Stimulated activated CD4-positive, alpha-beta T cell treated with anti-CD3 and anti-CD28 coated beads, Interleukin-1b, Interleukin-23, amount 100 ng/mL, for 24 hours (primary cell): ENCODE results near the gene MAD2L1BP.

Source experiments
- DNase-seq, 4 experiments: peaks; one replicate each; pipeline ENCODE4 v3.0.0-alpha.2; 2020; ENCODE audit warnings: low read depth in 4 of 4, low spot score in 1 of 4

Gene MAD2L1BP

DNA sequence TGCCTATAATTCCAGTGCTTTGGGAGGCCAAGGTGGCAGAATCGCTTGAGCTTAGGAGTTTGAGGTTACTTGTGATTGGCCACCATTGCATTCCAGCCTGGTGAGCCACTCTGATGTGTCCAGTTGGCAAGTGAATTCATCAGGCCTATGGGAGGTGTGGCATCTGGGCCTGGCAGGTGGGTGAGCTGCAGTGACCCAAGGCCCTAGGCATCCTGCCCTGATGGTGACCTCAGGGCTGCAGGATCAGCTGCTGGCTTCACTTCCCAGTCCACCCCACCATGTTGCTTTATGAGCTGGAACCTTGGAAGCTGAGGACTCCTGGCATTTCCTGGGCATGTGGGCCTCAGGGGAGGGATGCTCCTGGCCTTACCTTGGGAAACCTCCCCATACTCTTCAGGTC, 29.7 kb downstream of the MAD2L1BP start:
- DNase-seq, result no peak

DNA sequence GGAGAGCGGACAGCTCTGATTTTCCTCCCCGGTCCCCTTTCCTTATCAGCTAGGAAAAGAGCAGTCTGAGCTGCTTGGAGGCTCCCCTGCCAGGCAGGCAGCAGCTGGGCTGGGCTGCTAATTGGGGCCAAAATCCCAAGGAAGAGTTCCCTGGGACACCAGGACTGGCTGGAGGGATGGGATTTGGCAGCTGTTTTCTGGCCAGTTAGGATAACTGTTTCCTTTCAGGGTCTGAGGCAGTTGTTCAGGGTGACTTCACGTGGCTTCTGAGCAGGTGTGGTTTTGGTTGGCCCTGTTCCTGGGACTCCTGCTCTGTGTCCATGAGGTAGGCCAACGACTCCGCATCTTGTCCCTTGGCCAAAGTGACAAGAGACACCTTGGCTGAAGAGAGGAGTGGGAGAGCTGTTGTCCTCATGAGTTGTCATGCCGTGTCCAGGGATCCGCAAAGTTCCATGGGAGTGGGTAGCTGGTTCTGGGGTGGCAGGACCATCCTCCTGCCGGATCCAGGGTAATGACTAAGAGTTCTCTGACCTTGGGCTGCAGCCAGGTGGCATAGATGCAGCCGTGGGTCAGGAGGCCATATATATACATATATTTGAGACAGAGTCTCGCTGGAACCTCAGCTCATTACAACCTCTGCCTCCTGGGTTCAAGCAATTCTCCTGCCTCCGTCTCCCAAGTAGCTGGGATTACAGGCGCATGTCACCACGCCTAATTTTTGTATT, 30.7 kb downstream of the MAD2L1BP start:
- DNase-seq, result no peak

DNA sequence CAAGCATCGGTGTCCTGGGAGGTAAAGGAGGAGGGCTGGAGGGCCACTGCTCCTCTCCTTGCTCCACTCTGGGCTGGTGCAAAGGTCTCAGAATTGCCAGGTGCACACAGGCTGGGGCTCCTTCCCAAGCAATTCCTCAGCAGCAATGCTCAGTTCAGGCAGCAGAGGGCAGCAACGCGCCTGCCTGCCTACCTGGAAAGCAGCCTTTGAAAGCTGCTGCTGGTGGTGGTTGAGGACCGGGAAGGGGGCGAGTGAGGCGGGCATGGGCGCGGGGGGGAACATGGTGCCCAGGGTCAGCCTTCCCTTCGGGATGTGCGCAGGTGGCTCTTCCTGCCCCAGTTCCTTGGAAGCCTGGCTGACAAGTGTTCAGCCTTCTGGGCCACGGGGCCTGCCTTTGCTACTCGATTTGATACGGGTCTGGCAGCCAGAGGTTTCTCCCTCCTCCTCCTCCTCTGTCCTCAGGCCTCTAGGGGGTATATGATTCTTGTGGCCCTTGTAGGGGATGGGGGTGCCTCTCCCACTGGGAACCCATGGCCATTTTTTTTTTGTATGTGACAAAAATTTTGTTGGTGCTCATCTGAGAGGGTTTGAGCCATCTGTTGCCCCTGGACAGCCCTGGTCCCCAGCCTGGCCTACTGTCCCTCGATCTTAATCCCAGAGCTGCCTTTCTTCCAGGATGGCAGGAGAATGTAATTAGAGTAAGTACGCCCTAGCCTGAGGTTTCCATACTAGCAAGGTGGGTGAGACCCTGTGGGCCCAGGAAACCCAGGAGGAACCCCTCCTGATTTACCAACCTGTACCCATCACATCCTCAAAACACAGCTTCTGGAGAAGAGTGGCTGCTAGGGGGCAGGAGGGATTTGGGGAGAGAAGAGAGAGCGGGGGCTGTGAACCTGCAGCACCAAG, 31.9 kb downstream of the MAD2L1BP start:
- DNase-seq, result peak; percentile 56 to 79 (median 66)

DNA sequence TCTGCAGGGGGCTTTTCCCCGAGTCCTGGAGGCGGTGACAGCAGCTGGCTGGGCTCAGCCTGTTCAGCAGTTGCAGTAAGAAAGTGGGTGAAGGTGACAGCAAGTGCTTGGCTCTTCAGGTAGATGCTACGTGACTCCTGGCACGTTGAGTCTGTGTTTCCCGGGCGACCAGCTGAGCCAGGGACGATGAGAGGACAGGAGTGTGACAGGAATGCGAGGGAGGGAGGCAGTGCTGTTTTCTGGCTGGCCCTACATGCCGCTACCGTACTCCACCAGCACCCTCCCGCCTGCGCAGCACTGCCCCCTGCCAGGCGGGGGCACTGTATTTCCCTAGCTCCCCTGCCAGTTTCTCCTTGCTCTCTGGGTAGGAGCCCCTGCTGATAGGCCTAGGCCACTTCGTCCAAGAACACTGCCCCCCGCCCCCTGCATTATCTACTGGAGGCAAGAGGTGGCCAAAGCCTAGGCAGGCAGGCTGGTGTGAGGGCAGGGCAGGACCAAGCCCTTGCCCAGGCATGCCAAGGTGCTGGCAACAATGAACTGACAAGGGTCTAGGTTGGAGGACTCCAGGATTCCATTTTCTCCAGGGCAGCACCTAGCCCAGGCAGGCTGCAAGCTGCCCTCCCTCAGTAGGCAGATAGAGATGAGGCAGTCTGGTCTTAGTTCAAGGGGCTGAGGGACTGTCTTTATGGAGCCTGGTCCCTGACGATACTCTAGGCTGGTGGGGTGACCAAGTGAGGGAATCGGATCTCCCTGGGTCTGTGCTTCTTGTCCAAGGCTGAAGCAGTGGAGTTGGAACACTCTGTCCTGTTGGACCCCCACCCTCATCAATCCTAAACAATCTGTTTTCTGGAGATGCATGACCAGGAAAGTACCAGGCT, 32.8 kb downstream of the MAD2L1BP start:
- DNase-seq, result peak in 2 of 4 experiments; percentile 20 to 51

DNA sequence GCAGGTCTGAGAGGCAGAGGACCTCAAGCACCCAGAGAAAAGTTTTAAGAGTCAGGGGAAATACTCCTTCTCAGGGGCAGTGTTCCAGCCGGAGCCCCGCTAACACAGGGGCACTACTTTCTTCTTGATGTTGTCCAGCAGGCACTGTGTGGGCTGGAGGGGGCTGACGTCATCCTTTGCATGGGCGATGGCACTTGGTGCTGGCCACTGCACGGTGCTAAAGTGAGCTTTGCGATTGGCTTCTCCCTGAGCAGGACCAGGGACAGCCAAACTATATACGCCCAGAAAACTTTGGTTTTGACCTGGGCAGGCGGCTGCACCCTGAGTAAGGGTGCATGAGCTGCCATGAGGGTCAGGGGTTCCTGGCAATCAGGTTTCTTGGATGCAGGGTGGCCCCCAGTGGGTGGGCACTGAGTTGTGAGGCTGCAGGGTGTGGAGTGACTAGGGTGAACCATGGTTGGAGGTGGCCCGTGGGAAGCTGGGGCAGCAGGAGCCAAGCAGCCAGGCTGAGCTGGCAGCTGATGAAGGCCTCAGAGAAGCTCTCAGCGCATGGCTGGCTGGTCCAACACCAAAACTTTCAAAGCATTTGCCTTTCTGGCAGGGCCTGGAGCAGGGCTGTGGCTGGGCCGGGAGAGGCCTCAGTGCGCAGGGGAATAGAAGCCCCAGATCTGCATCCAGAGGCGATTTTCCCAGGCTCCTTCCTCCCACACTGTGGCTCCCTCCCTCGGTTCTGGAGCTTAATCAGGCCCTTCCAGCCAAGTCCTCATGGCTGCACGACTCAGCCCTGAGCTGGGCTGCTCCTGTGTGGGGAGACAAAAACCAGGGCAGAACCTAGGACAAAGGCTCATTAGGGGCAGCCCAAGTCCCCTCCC, 33.6 kb downstream of the MAD2L1BP start:
- no peak for DNase-seq

DNA sequence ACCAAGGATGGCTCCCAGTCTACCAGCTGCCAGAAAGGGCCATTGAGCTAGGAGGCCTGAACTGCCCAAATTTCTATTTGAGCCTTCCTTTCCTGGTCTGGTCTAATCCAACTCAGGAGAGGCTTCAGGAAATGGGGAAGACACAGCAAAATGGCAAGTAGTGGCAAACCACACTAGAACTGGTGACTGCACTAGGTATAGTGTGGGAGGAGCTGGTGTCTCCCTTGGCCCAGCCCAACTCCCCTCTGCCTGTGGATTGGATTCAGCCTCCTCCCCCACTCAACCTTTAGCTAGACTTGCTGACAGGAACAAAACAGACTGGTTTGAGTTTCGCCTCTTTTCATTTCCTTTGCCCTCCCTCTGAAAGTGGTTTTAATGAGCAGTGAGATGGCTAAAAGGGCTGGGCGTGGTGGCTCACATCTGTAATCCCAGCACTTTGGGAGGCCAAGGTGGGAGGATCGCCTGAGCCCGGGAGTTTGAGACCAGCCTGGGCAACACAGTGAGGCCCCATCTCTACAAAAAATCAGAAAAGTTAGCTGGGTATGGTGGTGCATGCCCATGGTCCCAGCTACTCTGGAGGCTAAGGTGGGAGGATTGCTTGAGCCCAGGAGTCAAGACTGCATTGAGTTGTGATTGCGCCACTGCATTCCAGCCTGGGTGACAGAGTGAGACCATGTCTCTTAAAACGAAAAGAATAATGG, 34.4 kb downstream of the MAD2L1BP start:
- no peak for DNase-seq

DNA sequence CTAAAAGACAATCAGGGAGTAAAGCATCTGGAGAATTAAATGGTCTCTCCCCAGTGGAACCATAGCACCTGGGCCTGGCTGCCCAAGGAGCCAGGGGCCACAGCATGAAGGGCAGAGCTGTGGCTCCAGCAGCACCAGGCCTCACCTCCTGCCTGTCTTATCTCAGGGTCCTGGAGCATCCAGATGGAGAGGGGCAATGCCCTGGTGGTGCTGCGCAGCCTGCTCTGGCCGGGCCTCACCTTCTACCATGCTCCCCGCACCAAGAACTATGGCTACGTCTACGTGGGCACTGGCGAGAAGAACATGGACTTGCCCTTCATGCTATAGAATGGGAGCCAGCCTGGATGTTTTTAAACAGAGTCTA, 35.0 kb downstream of the MAD2L1BP start:
- DNase-seq, result no peak

DNA sequence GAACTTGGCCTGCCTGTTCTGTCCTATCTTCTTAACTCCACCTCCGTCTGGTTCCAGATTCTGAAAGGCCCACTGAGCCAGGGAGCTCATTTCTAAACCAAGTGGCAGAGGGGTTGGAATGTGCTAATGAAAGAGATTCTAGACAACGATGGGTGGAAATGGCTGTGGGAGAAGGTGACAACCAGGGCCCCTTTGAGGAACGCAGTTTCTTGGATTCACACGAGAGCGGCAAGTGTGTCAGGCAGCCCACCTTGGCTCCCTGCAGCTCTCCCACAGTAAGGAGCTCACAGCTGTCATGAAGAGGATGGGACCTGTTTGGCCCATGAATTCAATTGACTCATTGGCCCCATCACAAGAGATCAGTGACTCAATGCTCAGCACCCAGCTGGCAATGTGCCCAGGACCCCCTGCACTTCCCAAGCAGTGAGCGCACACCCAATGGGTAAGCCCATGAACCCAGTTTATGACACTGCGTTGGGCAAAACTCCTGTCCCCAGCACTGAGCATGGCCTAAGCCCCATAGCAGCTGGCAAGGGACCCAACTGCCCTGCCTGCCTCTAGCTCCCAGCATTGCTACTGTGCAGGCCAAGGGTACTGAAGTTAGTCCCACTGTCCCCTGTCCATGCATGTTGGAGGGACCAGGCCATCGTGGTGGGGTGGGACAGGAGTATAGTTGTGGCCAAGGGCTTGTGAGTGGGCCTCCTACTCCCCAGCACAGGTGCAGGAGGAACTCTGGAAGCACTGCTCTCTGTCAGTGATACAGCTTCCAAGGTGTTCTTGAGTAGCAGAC, 35.6 kb downstream of the MAD2L1BP start:
- DNase-seq, result no peak

DNA sequence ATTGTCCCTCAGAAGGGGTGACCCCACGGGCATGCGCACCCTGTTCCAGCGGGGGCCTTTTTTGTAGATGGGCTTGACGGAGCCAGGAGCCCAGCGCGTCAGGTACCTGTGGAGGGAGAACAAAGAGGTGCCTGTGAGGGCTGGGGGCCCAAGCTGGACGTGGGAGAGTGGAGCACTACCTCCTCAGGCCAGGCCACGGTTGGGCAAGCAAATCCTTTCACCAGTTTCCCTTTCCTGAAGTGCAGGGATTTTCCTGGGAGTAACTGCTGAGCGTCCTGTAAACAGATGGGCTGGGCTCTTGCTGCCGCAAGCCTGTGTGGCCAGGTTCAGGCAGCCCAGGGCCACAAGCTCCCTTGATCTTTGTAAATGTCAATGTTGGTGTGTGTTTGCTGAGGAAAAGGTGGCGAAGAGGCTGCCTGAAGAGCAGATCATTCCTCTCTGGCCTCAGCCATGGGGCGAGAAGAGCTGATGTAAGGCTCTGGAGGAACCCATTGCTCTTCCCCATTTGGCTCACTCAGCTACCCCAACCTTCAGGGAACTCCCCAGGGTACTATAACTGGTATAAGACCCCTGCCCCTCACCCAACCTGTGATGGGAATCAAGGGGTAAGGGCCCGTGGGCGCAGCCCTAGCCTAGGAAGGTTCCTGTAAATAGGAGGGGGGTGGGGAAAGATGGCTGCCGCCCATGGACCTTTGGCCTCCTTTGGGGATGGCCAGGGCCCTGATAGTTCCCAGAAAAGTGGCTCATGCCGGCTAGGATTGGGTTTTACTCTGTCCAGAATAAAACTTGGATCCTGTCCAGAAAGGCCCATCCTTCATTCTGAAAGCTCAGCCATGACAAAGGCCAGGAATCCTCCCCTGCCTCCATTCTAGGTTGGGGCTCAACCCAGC, 36.4 kb downstream of the MAD2L1BP start:
- no peak for DNase-seq

DNA sequence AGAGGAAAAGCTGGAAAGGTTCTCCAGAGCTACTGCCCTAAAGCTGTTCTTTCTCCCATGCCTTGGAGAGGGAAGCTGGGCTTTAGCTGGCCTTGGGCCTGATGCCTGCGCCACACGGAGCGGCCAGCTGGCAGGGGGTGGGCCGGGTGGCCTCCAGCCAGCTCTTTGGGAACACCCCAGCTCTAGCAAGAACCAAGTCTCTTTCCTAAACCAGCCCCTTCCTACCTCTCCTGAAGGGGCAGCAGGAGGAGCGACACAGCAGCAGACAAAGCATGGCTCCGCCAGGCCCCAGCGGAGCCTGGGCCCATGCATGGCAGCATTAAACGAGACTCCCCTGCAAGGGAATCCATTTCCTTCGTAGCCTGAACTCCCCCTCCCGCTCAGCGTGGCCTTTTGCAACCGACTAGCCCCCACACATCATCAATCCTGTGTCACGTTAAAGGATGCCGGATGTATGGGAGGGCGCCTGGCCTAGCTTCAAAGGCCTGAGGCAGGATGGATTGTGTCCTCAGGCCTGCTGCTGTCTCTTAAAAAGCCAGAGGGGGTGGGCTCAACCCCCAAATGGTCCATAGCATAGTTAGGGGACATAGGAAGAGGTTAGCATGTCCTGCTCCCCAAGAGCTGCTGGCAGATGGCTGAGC, 37.9 kb downstream of the MAD2L1BP start:
- no peak for DNase-seq

DNA sequence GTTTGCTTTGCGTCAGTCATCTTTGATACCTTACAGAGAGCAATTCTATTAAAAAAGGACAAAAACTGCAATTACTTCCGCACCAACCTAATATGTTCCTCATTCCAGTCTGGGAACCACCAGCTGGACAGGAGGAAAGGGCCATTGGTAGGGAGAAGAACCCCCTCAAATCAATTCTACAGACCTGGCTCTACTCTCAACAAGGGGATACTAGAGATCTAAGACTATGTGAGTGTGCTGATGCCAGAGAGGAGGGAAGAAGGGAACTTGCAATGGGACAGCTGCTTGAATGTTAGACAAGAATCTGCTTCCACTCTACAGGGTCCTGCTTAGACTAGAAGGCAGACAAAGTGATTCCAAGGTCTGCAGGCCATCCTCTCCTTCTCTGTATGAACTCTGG, 38.7 kb downstream of the MAD2L1BP start:
- no peak for DNase-seq

DNA sequence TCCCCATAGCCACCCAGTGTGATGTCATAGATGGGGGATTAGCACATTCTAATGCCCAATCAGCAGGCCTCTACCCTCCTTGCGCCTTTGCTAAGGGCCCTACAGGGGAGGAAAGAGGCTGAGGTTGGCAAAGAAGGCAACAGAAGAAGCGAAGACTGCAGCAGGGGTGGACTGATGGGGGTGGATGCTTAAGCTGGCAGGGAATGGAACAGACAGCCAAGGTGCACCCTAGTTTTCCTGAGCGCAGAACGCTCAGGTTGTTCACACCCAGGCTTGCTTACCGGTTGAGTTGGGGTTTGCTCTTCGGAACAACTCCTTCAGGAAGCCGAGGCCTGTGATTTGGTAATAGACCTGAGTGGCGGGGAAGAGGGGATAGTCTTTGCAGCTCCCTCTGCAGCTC, 39.3 kb downstream of the MAD2L1BP start:
- DNase-seq, result no peak

DNA sequence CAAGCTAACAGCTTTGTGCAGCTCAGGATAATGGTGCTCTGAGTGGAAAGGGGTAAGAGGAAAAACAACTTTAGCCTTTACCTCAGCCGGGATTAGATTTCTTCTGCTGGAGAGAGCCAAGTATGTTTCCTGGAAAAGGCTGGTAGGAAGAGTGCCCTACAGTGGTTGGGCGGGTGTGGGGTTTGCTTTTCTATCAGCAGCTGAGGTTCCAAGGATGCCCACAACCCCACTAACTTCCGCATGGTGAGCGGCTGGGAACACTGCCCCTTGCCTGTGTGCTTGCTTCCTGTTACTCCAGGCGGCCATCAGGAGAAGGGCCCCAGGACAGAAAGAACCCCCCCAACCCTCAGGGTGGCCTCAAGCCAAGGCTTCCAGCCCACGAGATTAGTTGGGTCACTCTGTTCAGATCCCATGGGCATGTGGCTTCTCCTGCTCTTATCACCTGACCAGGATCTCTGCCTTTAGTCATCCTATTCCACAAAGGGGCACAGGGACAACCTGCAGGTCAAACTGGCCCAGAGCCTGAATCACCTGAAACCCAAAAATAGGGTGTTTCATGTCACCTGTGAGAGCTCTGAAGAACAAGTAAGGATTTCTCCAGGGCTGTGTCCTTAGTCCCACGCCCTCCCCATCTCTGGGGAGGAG, 41.4 kb downstream of the MAD2L1BP start:
- DNase-seq, result no peak

DNA sequence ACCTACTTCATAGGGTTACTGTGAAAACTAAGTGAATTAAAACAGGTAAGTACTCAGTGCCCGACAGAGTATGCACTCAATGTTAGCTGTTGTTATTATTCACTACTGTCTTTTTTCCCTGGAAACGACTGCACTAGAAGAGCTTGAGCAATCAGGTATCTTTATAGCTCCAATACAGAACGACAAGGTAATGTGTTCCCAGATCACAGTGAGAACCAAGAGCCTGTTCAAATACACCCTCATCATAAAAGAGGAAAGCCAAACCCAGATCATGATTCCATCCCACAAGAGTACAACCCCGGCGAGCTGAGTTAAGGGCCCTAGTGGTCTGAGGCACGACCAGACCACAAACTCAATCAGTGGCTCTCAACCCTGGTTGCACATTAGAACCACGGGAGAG, 42.1 kb downstream of the MAD2L1BP start:
- DNase-seq, result no peak

DNA sequence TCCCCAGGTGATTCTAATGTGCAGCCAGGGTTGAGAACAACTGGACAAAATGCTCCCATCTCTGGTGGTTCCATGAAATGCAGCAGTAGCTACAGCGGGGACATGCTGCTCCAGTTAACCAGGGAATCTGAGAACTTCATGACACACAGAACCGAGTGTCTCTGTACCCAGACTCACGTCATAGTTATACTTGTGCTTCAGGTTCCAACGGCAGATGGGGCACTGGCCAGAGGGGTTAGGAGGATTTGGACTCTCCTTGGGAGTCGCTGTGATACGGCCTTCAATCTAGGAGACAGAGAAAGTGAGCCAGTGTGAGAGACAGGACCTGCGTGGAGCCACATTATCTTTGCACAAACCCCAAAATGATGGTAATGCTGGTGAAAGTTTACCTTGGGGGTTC, 42.7 kb downstream of the MAD2L1BP start:
- DNase-seq, result no peak

DNA sequence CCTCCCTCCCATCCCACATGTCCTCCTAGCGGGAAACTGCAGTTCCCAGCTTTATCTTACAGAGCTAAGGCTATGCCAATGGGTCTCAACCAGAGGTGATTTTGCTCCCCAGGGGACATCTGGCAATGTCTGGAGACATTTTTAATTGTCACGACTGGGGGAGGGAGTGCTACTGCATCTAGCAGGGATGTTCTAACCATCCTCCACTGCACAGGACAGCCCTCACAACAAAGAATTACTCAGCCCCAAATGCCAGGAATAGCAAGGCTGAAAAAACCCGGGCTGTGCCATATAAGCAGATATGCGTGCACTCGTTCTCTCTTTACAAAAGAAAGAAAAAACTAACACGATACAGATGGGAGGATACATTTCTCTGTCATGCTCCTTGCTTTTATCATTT, 43.4 kb downstream of the MAD2L1BP start:
- DNase-seq, result no peak
